K562 (cell line): Measurements from ENCODE around the gene BMP2K. TPM values are rescaled to one million over a fixed set of nuclear protein-coding genes. Genes with fewer than 3 reads are reported as not detected.
A peak's percentile ranks its signal among the peaks of the same experiment; 100 is the strongest.

Experiments
- CREB1 ChIP-seq, 2 experiments: sonication (generic) in 1 of 2; formaldehyde crosslinking in 1 of 2; IDR thresholded peaks; 2 replicates each; pipeline versions ENCODE4 v1.6.1 to v1.8.0; 2012 to 2022; ENCODE audit warnings: inconsistent platforms in 1 of 2, mild to moderate bottlenecking in 1 of 2, missing genetic modification reagents in 1 of 2, moderate library complexity in 1 of 2
- E2F6 ChIP-seq, 2 experiments: IDR thresholded peaks; 2 replicates each; pipeline ENCODE4 v1.6.1; 2011; ENCODE audit warnings: borderline replicate concordance in 1 of 2, control low read depth in 1 of 2, low read depth in 1 of 2, low read length in 1 of 2, mild to moderate bottlenecking in 1 of 2, mixed read lengths in 1 of 2, moderate library complexity in 1 of 2; ENCODE audit not compliant: insufficient read depth in 1 of 2, insufficient read length in 1 of 2, poor library complexity in 1 of 2, severe bottlenecking in 1 of 2; ENCODE audit errors: extremely low read depth in 1 of 2
- E4F1 ChIP-seq: fragments of 250-450 bp; sonication (Bioruptor Pico); IDR thresholded peaks from 2 replicates; pipeline ENCODE4 v1.5.0; 2021; ENCODE audit warnings: mild to moderate bottlenecking, borderline replicate concordance
- FOSL1 ChIP-seq: fragments of 200-800 bp; sonication (Bioruptor generic); conservative IDR thresholded peaks from 2 replicates; pipeline ENCODE4 v1.6.1; 2016; ENCODE audit warnings: missing genetic modification characterization, missing compliant biosample characterization
- GMEB1 ChIP-seq: fragments of 250-450 bp; sonication (Bioruptor Pico); IDR thresholded peaks from 2 replicates; pipeline ENCODE4 v1.4.0; 2020; ENCODE audit warnings: mild to moderate bottlenecking
- JUND ChIP-seq, 2 experiments: IDR thresholded peaks; 2 replicates in 1 of 2; 3 replicates in 1 of 2; pipeline ENCODE4 v1.6.1; 2011; ENCODE audit warnings: borderline replicate concordance in 2 of 2, low read depth in 2 of 2, low read length in 2 of 2, improper control_type of control experiment in 1 of 2, missing biosample characterization in 1 of 2, missing genetic modification characterization in 1 of 2, missing genetic modification reagents in 1 of 2
- MTA3 ChIP-seq: fragments of 450-650 bp; formaldehyde crosslinking; IDR thresholded peaks from 2 replicates; pipeline ENCODE4 v1.6.1; 2017; ENCODE audit warnings: mild to moderate bottlenecking, borderline replicate concordance
- PHTF2 ChIP-seq: fragments of 250-450 bp; sonication (Bioruptor Pico); IDR thresholded peaks from 2 replicates; pipeline ENCODE4 v1.5.0; 2021; ENCODE audit warnings: mild to moderate bottlenecking
- SP2 ChIP-seq: IDR thresholded peaks from 2 replicates; pipeline ENCODE4 v1.6.1; 2011; ENCODE audit warnings: mild to moderate bottlenecking, low read depth, low read length, moderate library complexity; ENCODE audit not compliant: poor library complexity, severe bottlenecking; ENCODE audit errors: extremely low read depth
- ZBTB11 ChIP-seq, 3 experiments: fragments of 200-800 bp in 1 of 3; fragments of 250-450 bp in 1 of 3; fragments of 450-650 bp in 1 of 3; sonication (Bioruptor Pico) in 1 of 3; sonication (Bioruptor generic) in 1 of 3; formaldehyde crosslinking in 1 of 3; IDR thresholded peaks; 2 replicates each; pipeline versions ENCODE4 v1.6.1 to v1.8.0; 2016 to 2022; ENCODE audit warnings: mild to moderate bottlenecking in 2 of 3, missing genetic modification characterization in 2 of 3, missing compliant biosample characterization in 1 of 3, moderate library complexity in 1 of 3
- ZNF197 ChIP-seq: fragments of 200-800 bp; sonication (Bioruptor generic); IDR thresholded peaks from 2 replicates; pipeline ENCODE4 v1.6.1; 2016; ENCODE audit warnings: low read depth, missing genetic modification characterization, missing compliant biosample characterization
- ZNF253 ChIP-seq: fragments of 250-450 bp; sonication (Bioruptor Pico); conservative IDR thresholded peaks from 2 replicates; pipeline ENCODE4 v1.6.1; 2021; ENCODE audit warnings: mild to moderate bottlenecking
- polyA plus RNA-seq, 8 experiments: library from polyadenylated mRNA; depleted of rRNA in 4 of 8; stranded (reverse) in 5 of 8; unstranded in 3 of 8; fragments of >200 nt; fragmentation: Nextera tagmentation in 2 of 8; fragmentation: Illumina TruSeq in 1 of 8; extraction: Ambion mirVana in 2 of 8; extraction: Trizol in 1 of 8; gene quantifications; 2 replicates each; pipeline versions ENCODE4 v1.2.1 to v1.2.3, GENCODE V29; 2011 to 2014; ENCODE audit warnings: inconsistent platforms in 1 of 8, missing spikeins in 1 of 8
- total RNA-seq, 7 experiments: library from RNA; depleted of rRNA in 6 of 7; stranded (reverse); fragments of >200 nt in 6 of 7; fragmentation: Illumina TruSeq in 2 of 7; extraction: Trizol in 2 of 7; gene quantifications; 2 replicates each; pipeline versions ENCODE4 v1.2.1 to v1.2.3, GENCODE V29; 2011 to 2021; ENCODE audit warnings: low replicate concordance in 1 of 7

BMP2K gene
- total and polyA plus RNA-seq, 9 of the 15 experiments (the other 6 are each of a cell fraction or from before 2014, with no cell fraction given) = 17.0 to 217 (median 104) TPM

DNA sequence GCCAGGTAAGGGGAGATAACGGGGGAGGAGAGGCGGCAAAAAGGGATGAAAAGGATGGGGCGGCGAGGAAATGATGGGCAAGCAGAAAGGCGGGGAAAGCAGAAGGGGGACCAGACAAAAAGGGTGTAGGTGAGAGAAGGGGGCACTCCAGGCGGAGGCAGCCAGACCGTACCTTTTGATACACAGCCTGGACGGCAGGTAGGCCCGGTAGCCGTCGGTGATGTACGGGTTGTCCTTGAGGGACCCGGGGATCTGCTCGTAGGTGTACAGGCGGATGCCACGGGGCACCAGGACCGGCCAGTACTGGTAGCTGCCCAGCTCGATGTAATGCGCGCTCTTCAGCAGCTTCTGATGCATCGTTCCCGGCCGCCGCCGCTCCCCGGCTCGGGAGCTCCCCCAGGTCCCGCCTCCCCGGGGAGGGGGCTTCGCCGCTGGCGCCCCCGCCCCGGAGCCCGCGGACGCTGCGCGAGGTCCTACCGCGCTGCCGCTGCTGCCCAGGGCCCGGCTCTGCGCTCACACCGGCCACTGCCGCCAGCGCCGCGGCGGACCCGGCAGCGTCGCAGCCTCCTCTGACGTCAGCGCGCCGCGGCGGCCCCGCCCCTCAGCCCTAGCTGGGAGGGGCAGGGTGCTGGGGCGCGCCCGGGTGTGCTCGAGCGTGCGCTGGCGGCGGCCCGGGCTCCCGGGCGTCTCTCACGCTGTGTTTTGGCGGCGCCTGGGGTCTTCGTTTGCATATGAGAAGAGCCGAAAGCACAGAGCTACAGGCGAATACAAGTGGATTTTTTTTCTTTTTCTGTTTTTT, 162.9 kb downstream of the BMP2K start, which contains the start of gene PAQR3 (continued):
- 0 out of 2 replicates have a peak, but pooled peaks have one; percentile 70 for TF ChIP-seq MTA3
- no peak for TF ChIP-seq E4F1 (CRISPR knock-in tag)
- TF ChIP-seq ZNF197 (CRISPR knock-in tag) = no peak
- peak; percentile 92 for TF ChIP-seq CREB1 (IDR thresholded peaks at IDR 0.05)
- TF ChIP-seq CREB1 (CRISPR knock-in tag; IDR thresholded peaks at IDR 0.05) = peak; percentile 90
- 0 out of 6 replicates have a peak, but pooled peaks of 1 of the 3 experiments have one; percentile 22 for TF ChIP-seq ZBTB11 (CRISPR knock-in tag; IDR thresholded peaks at IDR 0.05)
- peak; percentile 77 for TF ChIP-seq JUND (IDR thresholded peaks at IDR 0.05; ENCODE audit: borderline replicate concordance, low read depth, low read length)
- peak; percentile 30; the same call in 1 of the 3 replicates for TF ChIP-seq JUND (tag; IDR thresholded peaks at IDR 0.05; ENCODE audit: borderline replicate concordance, low read depth, low read length)
- TF ChIP-seq GMEB1 (CRISPR knock-in tag) = peak; percentile 94
- TF ChIP-seq ZNF253 (CRISPR knock-in tag) = no peak
- no peak for TF ChIP-seq PHTF2 (CRISPR knock-in tag)
- peak; percentile 60 to 86 for TF ChIP-seq E2F6 (IDR thresholded peaks at IDR 0.05; ENCODE audit: borderline replicate concordance in 1 of 2, extremely low read depth in 1 of 2, insufficient read depth in 1 of 2, insufficient read length in 1 of 2, low read depth in 1 of 2, low read length in 1 of 2, poor library complexity in 1 of 2, severe bottlenecking in 1 of 2)
- TF ChIP-seq SP2 = peak; percentile 30
- no peak for TF ChIP-seq FOSL1
- TF ChIP-seq, all 486 proteins: peak for 92
